AG08395 (cell line): ENCODE measurements around the gene PHOX2A.
"Not testable (repeated sequence)": the region's sequence is repeated elsewhere in the genome, so short reads cannot be mapped to it uniquely, and the experiment has no call there.

ENCODE experiments used
- DNase-seq: peaks from one replicate; pipeline ENCODE4 v3.0.0; 2012; ENCODE audit warnings: mixed read lengths, low spot score

Gene PHOX2A

GRCh38 chr11:72222106-72222891 is 21.7 kb downstream of the PHOX2A start:
- no peak for DNase-seq

DNA sequence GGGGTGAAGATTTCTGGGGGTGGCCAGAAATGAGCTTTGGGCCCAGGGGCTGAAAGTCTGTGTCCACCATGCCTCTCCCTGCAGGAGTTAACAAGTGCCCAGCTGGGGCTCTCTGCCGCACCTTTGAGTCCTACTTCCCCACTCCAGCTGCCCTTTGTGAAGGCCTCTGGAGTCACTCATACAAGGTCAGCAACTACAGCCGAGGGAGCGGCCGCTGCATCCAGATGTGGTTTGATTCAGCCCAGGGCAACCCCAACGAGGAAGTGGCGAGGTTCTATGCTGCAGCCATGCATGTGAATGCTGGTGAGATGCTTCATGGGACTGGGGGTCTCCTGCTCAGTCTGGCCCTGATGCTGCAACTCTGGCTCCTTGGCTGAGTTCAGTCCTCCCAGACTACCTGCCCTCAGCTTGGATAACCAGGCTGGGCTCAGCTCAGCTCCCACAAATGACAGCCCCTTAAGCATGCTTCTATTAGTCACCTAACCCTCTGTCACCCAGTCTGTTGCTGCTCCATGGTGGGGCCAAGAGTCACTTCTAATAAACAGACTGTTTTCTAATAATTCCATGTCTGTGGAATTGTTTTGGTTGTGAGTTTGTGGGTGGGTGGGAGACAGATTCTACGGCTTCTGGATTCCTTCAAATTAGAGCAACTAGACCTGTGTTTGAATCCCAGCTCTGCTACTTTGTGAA is 22.4 kb downstream of the PHOX2A start:
- DNase-seq, result no peak

- DNase-seq, result no peak
Measured at GRCh38 chr11:72220696-72221363, 23.1 kb downstream of the PHOX2A start.

DNA sequence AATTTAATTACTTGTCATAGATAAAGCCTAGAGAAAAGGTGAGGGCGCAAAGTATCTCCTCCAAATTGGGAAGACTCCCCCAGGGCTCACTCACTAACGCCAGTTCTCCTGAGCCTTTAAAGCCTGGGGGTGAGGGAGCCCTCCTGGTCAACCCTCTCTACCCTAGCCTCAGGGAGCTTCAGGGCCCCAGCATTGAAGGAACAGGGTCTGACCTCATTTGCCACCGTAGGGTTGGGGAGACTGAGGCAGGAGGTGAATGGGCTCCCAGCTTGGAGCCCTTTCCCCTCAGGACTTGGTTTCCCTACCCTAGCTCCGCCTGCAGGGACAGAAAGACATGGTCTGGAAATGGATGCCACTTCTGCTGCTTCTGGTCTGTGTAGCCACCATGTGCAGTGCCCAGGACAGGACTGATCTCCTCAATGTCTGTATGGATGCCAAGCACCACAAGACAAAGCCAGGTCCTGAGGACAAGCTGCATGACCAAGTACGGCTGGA is 25.7 kb downstream of the PHOX2A start:
- no peak for DNase-seq

DNA sequence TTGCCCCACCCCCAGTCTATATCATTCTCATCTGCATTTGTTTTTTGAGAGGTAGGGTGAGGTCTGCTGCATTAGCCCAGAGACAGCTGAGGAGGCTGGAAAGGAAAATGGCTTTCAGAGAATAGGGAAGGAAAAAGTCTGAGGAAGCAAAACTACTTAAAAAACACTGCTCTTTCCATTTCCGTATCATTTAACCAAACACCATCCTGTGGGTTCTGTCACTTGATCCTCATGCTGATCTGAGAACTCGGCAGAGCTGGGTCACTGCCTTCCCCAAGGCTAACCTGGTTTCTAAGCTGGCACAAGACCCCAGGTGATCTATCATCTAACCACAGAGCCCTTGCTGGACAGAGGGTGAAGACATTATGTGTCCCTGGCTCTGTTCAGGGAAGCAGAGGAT is 26.1 kb downstream of the PHOX2A start:
- no peak for DNase-seq

DNA sequence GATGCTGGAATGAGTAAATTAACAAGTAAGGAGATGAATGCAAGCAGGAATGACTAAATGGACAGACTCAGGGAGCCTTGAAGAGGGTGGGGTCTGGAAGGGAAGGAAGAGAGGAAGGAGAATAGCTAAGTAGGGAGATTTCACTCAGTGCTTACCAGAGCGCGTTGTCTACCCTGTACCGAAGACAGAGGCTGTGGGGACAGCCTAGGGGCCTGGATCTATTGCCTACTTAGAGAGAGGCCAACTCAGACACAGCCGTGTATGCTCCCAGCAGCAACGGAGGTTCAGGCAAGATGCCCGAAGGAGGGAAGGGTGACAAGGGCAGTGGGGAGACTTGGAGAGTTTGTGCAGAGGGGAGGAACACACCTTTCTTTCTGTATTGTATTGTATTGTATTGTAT is 27.3 kb downstream of the PHOX2A start, which contains the start of gene FOLR2:
FOLR2 (plus strand) TSS at position 157 of the 400 bp plus-strand sequence. CDS start 1,791 bp downstream, outside the sequence.
- DNase-seq, result no peak

DNA sequence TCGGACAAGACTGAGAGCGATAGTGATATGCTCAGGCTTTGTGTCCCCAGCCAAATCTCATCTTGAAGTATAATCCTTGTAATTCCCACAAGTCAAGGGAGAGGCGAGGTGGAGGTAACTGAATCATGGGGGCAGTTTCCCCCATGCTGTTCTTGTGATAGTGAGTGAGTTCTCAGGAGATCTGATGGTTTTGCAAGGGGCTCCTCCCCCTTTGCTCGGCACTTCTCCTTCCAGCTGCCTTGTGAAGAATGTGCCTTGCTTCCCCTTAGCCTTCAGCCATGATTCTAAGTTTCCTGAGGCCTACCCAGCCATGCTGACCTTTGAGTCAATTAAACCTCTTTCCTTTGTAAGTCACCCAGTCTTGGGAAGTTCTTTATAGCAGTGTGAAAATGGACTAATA is 34.9 kb downstream of the PHOX2A start:
- no peak for DNase-seq

DNA sequence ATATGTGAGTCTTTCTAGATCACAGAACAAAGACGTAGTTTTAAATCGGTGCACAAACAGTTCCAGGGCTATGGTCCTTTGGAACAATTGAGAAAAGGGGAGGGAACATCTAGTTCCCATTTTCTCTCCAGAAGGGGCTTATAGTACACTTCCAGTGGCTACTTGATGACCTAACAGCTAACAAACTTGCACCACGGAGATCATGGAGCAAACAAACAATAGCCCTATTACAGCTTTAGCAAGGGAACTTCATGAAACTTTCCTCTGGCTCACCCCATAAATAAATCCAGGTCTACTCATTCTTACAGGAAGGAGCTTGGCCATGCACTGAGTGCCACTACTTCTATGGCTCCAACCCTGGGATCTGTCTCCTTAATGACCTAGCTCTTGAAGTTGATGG is 35.7 kb downstream of the PHOX2A start:
- no peak for DNase-seq

GRCh38 chr11:72206794-72207193 is 37.2 kb downstream of the PHOX2A start:
- not testable (repeated sequence) for DNase-seq

- no peak for DNase-seq
Measured at GRCh38 chr11:72204886-72205285, 39.1 kb downstream of the PHOX2A start.

- DNase-seq, result no peak
Measured at GRCh38 chr11:72203163-72203562, 40.8 kb downstream of the PHOX2A start.

- DNase-seq, result no peak
Measured at GRCh38 chr11:72202571-72202970, 41.4 kb downstream of the PHOX2A start.

- DNase-seq, result not testable (repeated sequence)
Measured at GRCh38 chr11:72201445-72201844, 42.5 kb downstream of the PHOX2A start.

DNA sequence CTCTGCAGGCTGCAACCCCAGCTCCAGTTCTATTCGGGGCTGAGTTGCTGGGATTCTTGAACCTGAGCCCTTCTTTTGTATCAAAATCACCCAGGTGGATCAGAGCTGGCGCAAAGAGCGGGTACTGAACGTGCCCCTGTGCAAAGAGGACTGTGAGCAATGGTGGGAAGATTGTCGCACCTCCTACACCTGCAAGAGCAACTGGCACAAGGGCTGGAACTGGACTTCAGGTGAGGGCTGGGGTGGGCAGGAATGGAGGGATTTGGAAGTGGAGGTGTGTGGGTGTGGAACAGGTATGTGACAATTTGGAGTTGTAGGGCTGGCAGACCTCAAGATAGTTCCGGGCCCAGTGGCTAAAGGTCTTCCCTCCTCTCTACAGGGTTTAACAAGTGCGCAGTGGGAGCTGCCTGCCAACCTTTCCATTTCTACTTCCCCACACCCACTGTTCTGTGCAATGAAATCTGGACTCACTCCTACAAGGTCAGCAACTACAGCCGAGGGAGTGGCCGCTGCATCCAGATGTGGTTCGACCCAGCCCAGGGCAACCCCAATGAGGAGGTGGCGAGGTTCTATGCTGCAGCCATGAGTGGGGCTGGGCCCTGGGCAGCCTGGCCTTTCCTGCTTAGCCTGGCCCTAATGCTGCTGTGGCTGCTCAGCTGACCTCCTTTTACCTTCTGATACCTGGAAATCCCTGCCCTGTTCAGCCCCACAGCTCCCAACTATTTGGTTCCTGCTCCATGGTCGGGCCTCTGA is 48.3 kb downstream of the PHOX2A start:
- DNase-seq, result no peak

GRCh38 chr11:72191961-72192381 is 52.0 kb downstream of the PHOX2A start, which contains the start of gene FOLR1:
Gene FOLR1 (plus strand): TSS chr11:72192140. CDS start chr11:72192174, 34 bp downstream.
- DNase-seq, result peak; percentile 45

GRCh38 chr11:72190631-72191071 is 53.3 kb downstream of the PHOX2A start:
- DNase-seq, result no peak

DNA sequence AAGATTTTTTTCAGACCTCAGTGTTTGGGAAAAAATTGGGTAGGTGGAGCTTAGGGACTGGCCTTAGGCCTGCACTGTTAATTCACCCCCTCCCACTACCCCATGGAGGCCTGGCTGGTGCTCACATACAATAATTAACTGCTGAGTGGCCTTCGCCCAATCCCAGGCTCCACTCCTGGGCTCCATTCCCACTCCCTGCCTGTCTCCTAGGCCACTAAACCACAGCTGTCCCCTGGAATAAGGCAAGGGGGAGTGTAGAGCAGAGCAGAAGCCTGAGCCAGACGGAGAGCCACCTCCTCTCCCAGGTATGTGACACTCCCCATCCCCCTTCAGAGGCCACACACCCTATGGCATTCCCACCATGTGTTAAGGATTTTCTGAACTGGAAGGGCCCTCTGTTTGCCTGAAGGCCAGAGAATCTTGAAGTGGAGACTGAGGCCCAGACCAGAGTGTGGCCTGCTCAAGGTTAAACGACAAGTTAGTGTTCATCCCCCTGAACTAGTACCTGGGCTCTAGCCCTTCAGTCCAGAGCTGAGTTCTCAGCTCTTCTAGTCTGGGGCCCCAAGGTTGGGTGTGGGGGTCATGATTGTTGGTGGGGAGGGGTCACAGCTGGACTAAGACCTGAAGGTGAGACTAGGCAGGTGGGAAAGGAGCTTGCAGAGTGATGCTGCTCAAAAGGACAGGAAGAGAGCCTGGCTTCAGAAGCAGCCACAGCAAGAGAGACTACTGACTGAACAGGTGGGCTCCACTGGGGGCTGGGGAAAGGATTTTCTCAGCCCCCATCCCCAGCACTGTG is 54.3 kb downstream of the PHOX2A start:
- peak; percentile 46 for DNase-seq
